AG10803 (cell line): ENCODE results near the gene PRMT3.
"Not testable (repeated sequence)": the region's sequence is repeated elsewhere in the genome, so short reads cannot be mapped to it uniquely, and the experiment has no call there.

Source experiments
- DNase-seq: peaks from one replicate; pipeline ENCODE4 v3.0.0; 2010; ENCODE audit warnings: low read depth
- H3K4me3 ChIP-seq: 2 replicates; pipeline ENCODE4 v1.5.1; 2011; ENCODE audit warnings: mild to moderate bottlenecking, low read length, control low read depth
- TF ChIP-seq, protein P1 (sequence below): conservative IDR thresholded peaks from 2 replicates; pipeline ENCODE4 v1.5.1; 2011; ENCODE audit warnings: mild to moderate bottlenecking, low read length, control low read depth, inconsistent platforms

PRMT3 gene

DNA sequence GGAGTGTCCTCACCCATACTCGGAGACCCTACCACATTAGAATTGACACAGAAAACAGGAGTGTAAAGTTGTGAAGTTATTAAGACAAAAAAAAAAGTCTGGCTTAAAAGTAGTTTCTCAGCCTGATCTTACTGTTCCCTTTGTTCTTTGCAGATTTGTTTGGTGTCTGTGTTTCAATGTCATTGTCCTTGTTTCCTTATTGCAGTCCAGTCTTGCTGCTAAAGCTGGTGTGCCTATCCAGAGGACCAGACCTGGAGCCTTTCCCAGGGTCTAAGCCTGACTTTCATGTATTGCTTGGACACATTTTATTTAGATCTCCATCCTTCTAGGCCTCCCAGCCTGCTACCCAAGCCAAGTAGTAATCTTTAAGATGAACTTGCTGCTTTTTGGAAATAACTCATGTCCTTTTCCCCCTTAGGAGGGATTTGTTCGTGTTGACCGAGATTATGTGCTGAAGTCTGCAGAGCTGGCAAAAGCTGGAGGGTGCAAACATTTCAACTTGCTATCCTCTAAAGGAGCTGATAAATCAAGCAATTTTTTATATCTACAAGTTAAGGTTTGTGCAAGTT is 11.3 kb upstream of the PRMT3 start:
- DNase-seq, result no peak
- H3K4me3 ChIP-seq, result no peak overlapping the region
- TF ChIP-seq, protein P1, sequence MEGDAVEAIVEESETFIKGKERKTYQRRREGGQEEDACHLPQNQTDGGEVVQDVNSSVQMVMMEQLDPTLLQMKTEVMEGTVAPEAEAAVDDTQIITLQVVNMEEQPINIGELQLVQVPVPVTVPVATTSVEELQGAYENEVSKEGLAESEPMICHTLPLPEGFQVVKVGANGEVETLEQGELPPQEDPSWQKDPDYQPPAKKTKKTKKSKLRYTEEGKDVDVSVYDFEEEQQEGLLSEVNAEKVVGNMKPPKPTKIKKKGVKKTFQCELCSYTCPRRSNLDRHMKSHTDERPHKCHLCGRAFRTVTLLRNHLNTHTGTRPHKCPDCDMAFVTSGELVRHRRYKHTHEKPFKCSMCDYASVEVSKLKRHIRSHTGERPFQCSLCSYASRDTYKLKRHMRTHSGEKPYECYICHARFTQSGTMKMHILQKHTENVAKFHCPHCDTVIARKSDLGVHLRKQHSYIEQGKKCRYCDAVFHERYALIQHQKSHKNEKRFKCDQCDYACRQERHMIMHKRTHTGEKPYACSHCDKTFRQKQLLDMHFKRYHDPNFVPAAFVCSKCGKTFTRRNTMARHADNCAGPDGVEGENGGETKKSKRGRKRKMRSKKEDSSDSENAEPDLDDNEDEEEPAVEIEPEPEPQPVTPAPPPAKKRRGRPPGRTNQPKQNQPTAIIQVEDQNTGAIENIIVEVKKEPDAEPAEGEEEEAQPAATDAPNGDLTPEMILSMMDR, result no peak

DNA sequence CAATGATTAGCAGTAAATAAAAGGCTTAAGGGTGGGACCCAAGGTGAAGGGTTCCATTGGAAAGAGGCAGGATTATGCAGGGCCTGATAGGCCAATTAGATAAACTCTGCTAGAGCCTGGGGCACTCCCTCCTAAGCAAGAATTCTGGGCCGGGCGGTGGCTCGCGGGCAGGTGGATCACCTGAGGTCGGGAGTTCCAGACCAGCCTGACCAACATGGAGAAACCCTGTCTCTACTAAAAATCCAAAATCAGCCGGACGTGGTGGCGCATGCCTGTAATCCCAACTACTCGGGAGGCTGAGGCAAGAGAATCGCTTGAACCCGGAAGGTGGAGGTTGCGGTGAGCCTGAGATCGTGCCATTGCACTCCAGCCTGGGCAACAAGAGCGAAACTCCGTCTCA is 1.5 kb upstream of the PRMT3 start:
- not testable (repeated sequence) for DNase-seq, H3K4me3 ChIP-seq

DNA sequence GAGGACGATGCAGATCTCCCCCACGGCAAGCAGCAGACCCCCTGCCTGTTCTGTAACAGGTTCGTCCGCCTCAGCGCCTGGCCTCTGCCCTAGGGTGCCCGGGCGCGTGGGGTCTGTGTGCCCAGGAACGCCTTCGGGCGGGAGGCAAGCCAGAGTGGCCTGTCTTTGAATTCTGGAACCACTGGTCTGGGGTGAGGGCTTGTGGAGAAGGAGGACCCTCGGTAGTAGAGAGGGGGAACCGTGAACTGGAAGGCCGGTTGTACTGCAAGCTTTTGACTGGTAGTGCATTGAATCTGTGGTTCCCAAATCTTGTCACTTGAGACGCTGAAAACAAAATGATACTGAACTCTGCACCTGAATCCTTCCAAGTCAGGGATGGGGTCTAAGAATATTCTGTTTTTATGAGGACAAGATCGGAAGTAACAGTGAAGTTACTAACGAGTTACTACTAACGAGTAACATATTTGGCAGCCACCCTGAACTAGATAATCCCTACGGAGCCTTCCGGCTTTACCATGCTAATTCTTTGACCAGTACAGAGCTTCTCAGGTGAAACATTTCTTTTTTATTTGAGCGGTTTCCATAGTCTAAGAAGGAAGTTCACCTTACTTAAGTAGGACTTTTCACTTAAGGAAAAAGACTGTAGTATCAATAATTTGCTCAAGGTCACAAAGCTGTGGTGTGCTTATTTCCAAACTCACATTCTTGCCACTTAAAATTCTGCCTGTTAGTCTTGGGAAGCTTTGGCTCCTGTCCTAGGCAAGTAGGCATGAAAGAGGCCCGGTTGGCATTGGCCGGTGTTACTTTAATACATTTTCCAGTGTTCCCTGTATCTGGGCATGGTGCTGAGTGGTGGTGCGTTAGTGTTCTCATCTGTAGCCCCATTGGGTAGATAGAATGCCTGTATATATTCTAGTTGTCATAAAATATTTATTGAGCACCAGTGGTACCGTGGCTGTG is 860 bp downstream of the PRMT3 start:
- H3K4me3 ChIP-seq, result peak overlapping the region; percentile 95
- TF ChIP-seq, protein P1, result no peak
- DNase-seq, result peak; percentile 25

DNA sequence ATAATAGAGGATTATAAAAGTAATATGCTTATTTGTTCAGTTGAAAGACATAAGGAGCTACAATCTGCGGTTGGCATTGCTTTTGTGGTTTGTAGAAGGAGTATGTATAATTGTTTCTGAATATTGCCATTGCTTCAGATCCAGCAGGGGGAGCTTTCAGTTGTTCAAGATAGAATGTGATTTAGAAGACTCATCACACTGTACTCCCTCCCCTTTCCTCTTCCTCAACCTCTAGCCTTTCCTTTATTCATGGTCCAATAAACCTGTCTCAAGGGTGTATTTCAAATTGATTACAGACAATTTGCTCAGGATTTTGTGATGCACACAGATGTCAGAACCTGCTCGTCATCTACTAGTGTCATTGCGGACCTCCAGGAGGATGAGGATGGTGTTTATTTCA is 9.8 kb downstream of the PRMT3 start:
- TF ChIP-seq, protein P1, result peak; percentile 73
- DNase-seq, result peak; percentile 69
- H3K4me3 ChIP-seq, result no peak overlapping the region

DNA sequence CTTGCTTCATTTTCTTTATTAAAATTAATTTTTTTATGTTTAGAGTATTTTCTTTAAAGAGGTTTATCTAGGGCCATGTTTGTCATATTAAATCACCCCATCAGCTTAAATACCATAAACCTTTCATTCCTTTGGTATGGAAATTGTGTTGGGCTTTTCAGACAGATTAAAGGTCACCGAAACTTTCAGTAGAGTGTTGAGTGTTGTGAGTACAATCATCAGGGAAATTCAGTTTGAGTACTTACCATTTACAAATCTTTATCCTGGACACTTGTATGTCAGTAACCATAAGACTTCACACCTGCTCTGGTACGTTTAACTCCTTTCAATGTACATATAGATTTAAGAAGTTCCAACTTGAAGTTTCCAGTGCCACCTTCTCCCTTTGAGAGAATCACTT is 12.0 kb downstream of the PRMT3 start:
- no peak overlapping the region for H3K4me3 ChIP-seq
- DNase-seq, result no peak
- TF ChIP-seq, protein P1, result no peak

DNA sequence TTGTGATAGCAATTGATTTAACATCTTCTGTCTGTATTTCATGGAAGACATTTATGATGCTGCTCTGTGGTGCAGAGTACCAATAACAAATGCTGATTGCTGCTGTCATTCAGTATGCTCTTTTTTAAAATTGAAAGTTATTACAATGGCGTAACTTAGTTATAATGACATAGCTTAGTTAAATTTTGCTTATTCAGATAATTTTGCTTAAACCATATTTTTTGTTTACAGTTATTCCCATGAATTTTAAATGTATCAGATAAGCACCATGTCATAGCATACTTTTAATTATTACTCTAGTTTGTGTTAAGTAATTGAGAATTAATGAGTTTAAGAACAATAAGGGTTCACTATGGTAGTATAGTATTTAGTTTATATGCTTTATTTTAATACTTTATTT is 15.5 kb downstream of the PRMT3 start:
- no peak for DNase-seq
- TF ChIP-seq, protein P1, result no peak
- no peak overlapping the region for H3K4me3 ChIP-seq

DNA sequence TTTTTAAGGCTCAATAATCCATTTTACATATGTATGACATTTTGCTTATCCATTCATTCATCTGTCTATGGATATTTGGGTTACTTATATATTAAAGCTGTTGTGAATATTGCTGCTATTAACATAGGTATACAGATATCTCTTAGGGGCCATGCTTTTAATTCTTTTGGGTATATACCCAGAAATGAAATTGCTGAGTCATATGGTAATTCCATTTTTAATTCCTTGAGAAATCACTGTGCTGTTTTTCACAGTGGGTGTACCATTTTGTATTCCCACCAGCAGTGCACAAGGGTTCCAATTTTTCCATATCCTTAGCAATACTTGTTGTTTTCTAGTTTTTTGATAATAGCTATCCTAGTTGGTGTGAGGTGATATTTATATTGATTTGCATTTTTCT is 19.0 kb downstream of the PRMT3 start:
- no peak overlapping the region for H3K4me3 ChIP-seq
- DNase-seq, result no peak
- TF ChIP-seq, protein P1, result no peak
